T47D (cell line): Measurements from ENCODE around the gene HDAC8.
A peak's percentile ranks its signal among the peaks of the same experiment; 100 is the strongest.

ENCODE experiments used
- DNase-seq, 2 experiments: peaks; one replicate each; pipeline versions ENCODE4 v3.0.0 to v3.0.0-alpha.2; 2011 to 2012; ENCODE audit warnings: low read depth in 1 of 2, low spot score in 1 of 2
- JUND ChIP-seq: IDR thresholded peaks from 2 replicates; pipeline ENCODE4 v1.6.1; 2012; ENCODE audit warnings: low read depth
- in situ Hi-C: cut with HindIII; loops from 2 replicates; pipeline ENCODE4 v1.10.0; 2016; ENCODE audit warnings: low sequenced_read_pairs, low pct_unique_long_range_greater_than_20kb

Gene HDAC8

GRCh38 chrX:72309297-72310071 lies 263.2 kb downstream of the HDAC8 start:
- no peak for DNase-seq
- no peak for TF ChIP-seq JUND
- in situ Hi-C loops = no loop called here

- in situ Hi-C loops = no loop called here
- TF ChIP-seq JUND = no peak
- peak; percentile 32 to 60 for DNase-seq
These were observed 263.9 kb downstream of the HDAC8 start for GRCh38 chrX:72308566-72309296.

GRCh38 chrX:72308209-72308565 lies 264.5 kb downstream of the HDAC8 start:
- in situ Hi-C loops = no loop called here
- DNase-seq = no peak
- TF ChIP-seq JUND = no peak

GRCh38 chrX:72307646-72308051 lies 265.0 kb downstream of the HDAC8 start:
- in situ Hi-C loops = no loop called here
- TF ChIP-seq JUND = no peak
- DNase-seq = no peak

GRCh38 chrX:72306851-72307645 lies 265.6 kb downstream of the HDAC8 start:
- in situ Hi-C loops = no loop called here
- DNase-seq = peak; percentile 59
- 0 out of 2 replicates have a peak, but pooled peaks have one; percentile 7 for TF ChIP-seq JUND

- in situ Hi-C loops = no loop called here
- no peak for TF ChIP-seq JUND
- DNase-seq = no peak
These were observed 266.4 kb downstream of the HDAC8 start for GRCh38 chrX:72306085-72306801.

GRCh38 chrX:72305286-72306084 lies 267.2 kb downstream of the HDAC8 start, which contains the start of gene CITED1:
Gene CITED1, minus strand, starts transcription at chrX:72305914. Its CDS starts 3,045 bp downstream, at chrX:72302869.
- no peak for DNase-seq
- TF ChIP-seq JUND = no peak
- in situ Hi-C loops = no loop called here

- no peak for TF ChIP-seq JUND
- in situ Hi-C loops = no loop called here
- no peak for DNase-seq
These were observed 267.8 kb downstream of the HDAC8 start for GRCh38 chrX:72304877-72305276.

- TF ChIP-seq JUND = no peak
- DNase-seq = no peak
- in situ Hi-C loops = no loop called here
These were observed 270.9 kb downstream of the HDAC8 start for GRCh38 chrX:72301781-72302180.

GRCh38 chrX:72299891-72300630 lies 272.6 kb downstream of the HDAC8 start:
- in situ Hi-C loops = no loop called here
- TF ChIP-seq JUND = no peak
- no peak for DNase-seq
